Right ventricle myocardium superior (tissue), 1 donor: ENCODE measurements around the gene GCM1. TPM values are rescaled to one million over a fixed set of nuclear protein-coding genes. Genes with fewer than 3 reads are reported as not detected.

Source experiments
- total RNA-seq: library from RNA; stranded (reverse); fragmentation: NEBNext Ultra II Directional; extraction: Animal tissue kit (Norgen Biotek cat#: 25700); gene quantifications from one replicate; pipeline ENCODE4 v1.2.1, GENCODE V29; 2021
- donor health status: DM: no; HTN: yes; CAD: no; lungs with severe emphysema.

The GCM1 gene
- total RNA-seq, 1 donor from 2014 or later: not detected

Other genes starting within 250 kb of the GCM1 start
- not detected for gene GSTA3, start 239.1 kb downstream of the GCM1 start, total RNA-seq
- gene GSTA4, start 153.6 kb downstream of the GCM1 start, total RNA-seq: 7.0 TPM
- gene CILK1, start 87.0 kb downstream of the GCM1 start, total RNA-seq: 6.0 TPM
- 40.2 TPM for gene FBXO9, start 83.4 kb downstream of the GCM1 start, total RNA-seq
- gene ELOVL5, start 200.1 kb upstream of the GCM1 start, total RNA-seq: 20.8 TPM